ENCODE results near the gene C1orf167. TPM values are rescaled to one million over a fixed set of nuclear protein-coding genes. Genes with fewer than 3 reads are reported as not detected.

Gene C1orf167
- polyA plus RNA-seq, 1 of the 3 experiments (the other 2 are of a cell fraction) = 0.10 TPM

DNA sequence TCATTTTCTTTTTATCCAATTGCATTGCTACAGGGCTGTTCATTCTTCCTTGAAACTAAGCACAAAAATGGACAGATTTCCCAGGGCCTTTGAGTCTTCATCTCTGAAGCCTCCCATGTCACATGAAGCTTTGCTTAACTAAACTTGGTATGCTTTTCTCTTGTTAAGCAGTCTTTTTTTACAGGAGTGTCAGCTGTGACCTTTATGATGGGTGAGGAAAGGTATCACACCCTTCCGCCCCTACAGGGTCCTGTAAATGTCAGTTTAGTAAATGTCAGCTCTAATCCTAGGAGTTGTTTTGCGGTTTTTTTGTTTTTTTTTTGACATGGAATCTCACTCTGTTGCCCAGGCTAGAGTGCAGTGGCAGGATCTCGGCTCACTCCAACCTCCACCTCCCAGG lies 28.7 kb upstream of the C1orf167 start:
- H3K36me3 ChIP-seq (replicated peaks in 1 of 2; ENCODE audit: control insufficient read depth in 1 of 2, insufficient read depth in 2 of 2, low read length in 1 of 2) = no peaks in the 10 kb centered on the region
- ChIA-PET POLR2A (no interaction called here), CTCF (no interaction called here)
- H3K9ac ChIP-seq = no peak overlapping the region
- H3K27me3 ChIP-seq (ENCODE audit: insufficient read depth) = no peaks in the 10 kb centered on the region
- H3K79me2 ChIP-seq (ENCODE audit: insufficient read depth) = 0 out of 2 replicates have a peak, but pooled peaks cover 6% of the 10 kb centered on the region
- 80% methylated on average over 3 of the region's 3 CpGs for WGBS (ENCODE audit: low lambda C conversion rate)
- TF ChIP-seq, protein P1, sequence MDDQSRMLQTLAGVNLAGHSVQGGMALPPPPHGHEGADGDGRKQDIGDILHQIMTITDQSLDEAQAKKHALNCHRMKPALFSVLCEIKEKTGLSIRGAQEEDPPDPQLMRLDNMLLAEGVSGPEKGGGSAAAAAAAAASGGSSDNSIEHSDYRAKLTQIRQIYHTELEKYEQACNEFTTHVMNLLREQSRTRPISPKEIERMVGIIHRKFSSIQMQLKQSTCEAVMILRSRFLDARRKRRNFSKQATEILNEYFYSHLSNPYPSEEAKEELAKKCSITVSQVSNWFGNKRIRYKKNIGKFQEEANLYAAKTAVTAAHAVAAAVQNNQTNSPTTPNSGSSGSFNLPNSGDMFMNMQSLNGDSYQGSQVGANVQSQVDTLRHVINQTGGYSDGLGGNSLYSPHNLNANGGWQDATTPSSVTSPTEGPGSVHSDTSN (IDR thresholded peaks at IDR 0.05) = no peak
- TF ChIP-seq TEAD4 (IDR thresholded peaks at IDR 0.05; ENCODE audit: borderline replicate concordance, insufficient read depth) (no peak), FOSL2 (IDR thresholded peaks at IDR 0.05; ENCODE audit: borderline replicate concordance, low read depth) (no peak), RAD21 (IDR thresholded peaks at IDR 0.05; ENCODE audit: low read length) (no peak), YY1 (IDR thresholded peaks at IDR 0.05; ENCODE audit: low read depth) (no peak), SIN3A (IDR thresholded peaks at IDR 0.05; ENCODE audit: borderline replicate concordance, low read depth, low read length) (no peak), NFIC (IDR thresholded peaks at IDR 0.05; ENCODE audit: borderline replicate concordance) (no peak)
- H2AFZ ChIP-seq (ENCODE audit: low read depth) = no peak overlapping the region
- no peak for DNase-seq
- H3K4me3 ChIP-seq (ENCODE audit: low read depth in 2 of 2, low read length in 1 of 2) = no peak overlapping the region
- H3K9me2 ChIP-seq = no peaks in the 10 kb centered on the region
- no peak overlapping the region for H3K27ac ChIP-seq (ENCODE audit: low read depth in 2 of 2, low read length in 1 of 2)
- H3K4me2 ChIP-seq = no peak overlapping the region
- H3K4me1 ChIP-seq (ENCODE audit: control insufficient read depth in 1 of 2, insufficient read depth in 2 of 2, low read depth in 1 of 2, low read length in 1 of 2) = peaks cover 0 to 12% of the 10 kb centered on the region in 2 experiments; a peak in 2 of 4 replicates
- no peaks in the 10 kb centered on the region for H3K9me3 ChIP-seq
- H3F3A ChIP-seq (replicated peaks; ENCODE audit: insufficient read depth) = peaks cover 8% of the 10 kb centered on the region
- no peaks in the 10 kb centered on the region for H4K20me1 ChIP-seq (ENCODE audit: insufficient read depth)

DNA sequence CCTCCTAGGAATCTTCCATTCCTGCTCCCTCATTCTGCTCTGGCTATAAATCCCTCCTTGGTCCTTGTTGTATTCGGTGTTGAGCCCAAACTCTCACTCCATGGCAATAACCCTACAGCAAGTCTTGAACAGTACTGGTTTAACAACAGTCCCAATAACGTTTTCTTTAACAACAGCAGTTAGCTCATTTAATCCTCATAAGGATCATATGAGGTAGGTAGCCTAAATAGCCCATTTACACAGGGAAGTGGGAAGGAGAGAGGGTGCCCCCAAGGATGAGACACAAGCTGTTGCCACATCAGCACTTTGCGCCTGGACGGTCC lies 26.5 kb upstream of the C1orf167 start:
- Histone ChIP-seq H2AFZ (ENCODE audit: low read depth) (peak overlapping the region; percentile 99), H3K4me3 (ENCODE audit: low read depth in 2 of 2, low read length in 1 of 2) (peak overlapping the region; percentile 71 to 91; a peak in 3 of 4 replicates), H3F3A (replicated peaks; ENCODE audit: insufficient read depth) (peaks cover 8% of the 10 kb centered on the region), H3K27ac (ENCODE audit: low read depth in 2 of 2, low read length in 1 of 2) (peak overlapping the region in 1 of 2 experiments; percentile 11; a peak in 1 of 4 replicates), H3K9ac (no peak overlapping the region; the same call in 1 of the 2 replicates), H3K9me3 (no peaks in the 10 kb centered on the region), H4K20me1 (ENCODE audit: insufficient read depth) (no peaks in the 10 kb centered on the region), H3K36me3 (replicated peaks in 1 of 2; ENCODE audit: control insufficient read depth in 1 of 2, insufficient read depth in 2 of 2, low read length in 1 of 2) (no peaks in the 10 kb centered on the region), H3K9me2 (no peaks in the 10 kb centered on the region), H3K27me3 (ENCODE audit: insufficient read depth) (no peaks in the 10 kb centered on the region), H3K4me1 (ENCODE audit: control insufficient read depth in 1 of 2, insufficient read depth in 2 of 2, low read depth in 1 of 2, low read length in 1 of 2) (peaks cover 0 to 12% of the 10 kb centered on the region in 2 experiments; a peak in 2 of 4 replicates), H3K79me2 (ENCODE audit: insufficient read depth) (0 out of 2 replicates have a peak, but pooled peaks cover 6% of the 10 kb centered on the region), H3K4me2 (peak overlapping the region; percentile 99; the same call in 1 of the 2 replicates)
- POLR2A ChIA-PET = interaction anchor here (1.4 kb wide), 1 partner anchor 173 kb away, joined by 3 read pairs; no protein-coding TSS in a partner anchor
- CTCF ChIA-PET = interaction anchor here (0.7 to 4.7 kb wide), 7 partner anchors 14 to 698 kb away, joined by 3 to 48 read pairs (median 4); no protein-coding TSS in a partner anchor
- DNase-seq = no peak
- 61% methylated on average over 4 of the region's 4 CpGs for WGBS (ENCODE audit: low lambda C conversion rate)
- TF ChIP-seq, protein P1 (IDR thresholded peaks at IDR 0.05) = no peak
- TF ChIP-seq CHD2 (IDR thresholded peaks at IDR 0.05; ENCODE audit: low read length, partially characterized antibody) (no peak), ZBTB33 (IDR thresholded peaks at IDR 0.05; ENCODE audit: borderline replicate concordance, low read depth) (no peak), EP300 (IDR thresholded peaks at IDR 0.05; ENCODE audit: borderline replicate concordance in 1 of 2, low read depth in 1 of 2, low read length in 1 of 2) (no peak), RFX5 (IDR thresholded peaks at IDR 0.05; ENCODE audit: low read length) (no peak), CTCF (IDR thresholded peaks at IDR 0.05) (no peak), NFIC (IDR thresholded peaks at IDR 0.05; ENCODE audit: borderline replicate concordance) (no peak), POLR2AphosphoS5 (IDR thresholded peaks at IDR 0.05; ENCODE audit: low read depth, low read length) (no peak), MEF2A (IDR thresholded peaks at IDR 0.05; ENCODE audit: borderline replicate concordance, low read depth) (no peak), MXI1 (IDR thresholded peaks at IDR 0.05; ENCODE audit: low read depth, low read length) (no peak), FOXM1 (IDR thresholded peaks at IDR 0.05; ENCODE audit: low read depth) (no peak), SIN3A (IDR thresholded peaks at IDR 0.05; ENCODE audit: borderline replicate concordance, low read depth, low read length) (no peak), TEAD4 (IDR thresholded peaks at IDR 0.05; ENCODE audit: borderline replicate concordance, insufficient read depth) (no peak), FOSL2 (IDR thresholded peaks at IDR 0.05; ENCODE audit: borderline replicate concordance, low read depth) (no peak), GABPA (IDR thresholded peaks at IDR 0.05; ENCODE audit: low read depth) (no peak), FOXJ3 (CRISPR knock-in tag; IDR thresholded peaks at IDR 0.05) (no peak), RCOR1 (IDR thresholded peaks at IDR 0.05; ENCODE audit: low read length) (no peak), EZH2phosphoT487 (IDR thresholded peaks at IDR 0.05; ENCODE audit: borderline replicate concordance, low read depth) (no peak)
- TF ChIP-seq, protein P2, sequence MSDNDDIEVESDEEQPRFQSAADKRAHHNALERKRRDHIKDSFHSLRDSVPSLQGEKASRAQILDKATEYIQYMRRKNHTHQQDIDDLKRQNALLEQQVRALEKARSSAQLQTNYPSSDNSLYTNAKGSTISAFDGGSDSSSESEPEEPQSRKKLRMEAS (IDR thresholded peaks at IDR 0.05; ENCODE audit: low read depth) = no peak

Data from SK-N-SH (cell line).